GM19463 (cell line): ENCODE results near the gene KRT15.

Experiments
- ATAC-seq: cut with Tn5 transposase; IDR thresholded peaks from one replicate; pipeline ENCODE4 v1.9.1; 2021; ENCODE audit warnings: mild to moderate bottlenecking, moderate library complexity; ENCODE audit not compliant: unreplicated experiment

Gene KRT15

GRCh38 chr17:41518789-41519449, at the start of gene KRT15:
TSS of gene KRT15 (minus strand) at chr17:41518890. CDS start at chr17:41518827, 63 bp downstream.
- ATAC-seq: no peak

- no peak for ATAC-seq
These were observed 48.6 kb upstream of the KRT15 start for GRCh38 chr17:41567317-41567716.

- ATAC-seq: no peak
These were observed 46.6 kb upstream of the KRT15 start for GRCh38 chr17:41565338-41565737.

- no peak for ATAC-seq
These were observed 45.0 kb upstream of the KRT15 start for GRCh38 chr17:41563607-41564170.

GRCh38 chr17:41561554-41561953, 42.9 kb upstream of the KRT15 start:
- no peak for ATAC-seq

- ATAC-seq: no peak
These were observed 40.9 kb upstream of the KRT15 start for GRCh38 chr17:41559548-41559947.

GRCh38 chr17:41556931-41557330, 38.2 kb upstream of the KRT15 start:
- no peak for ATAC-seq

- no peak for ATAC-seq
These were observed 37.6 kb upstream of the KRT15 start for GRCh38 chr17:41556306-41556705.

GRCh38 chr17:41555105-41555887, 36.6 kb upstream of the KRT15 start:
- ATAC-seq: no peak

GRCh38 chr17:41553987-41554680, 35.4 kb upstream of the KRT15 start:
- no peak for ATAC-seq

- no peak for ATAC-seq
These were observed 34.5 kb upstream of the KRT15 start for GRCh38 chr17:41553176-41553575.

- ATAC-seq: no peak
These were observed 33.8 kb upstream of the KRT15 start for GRCh38 chr17:41552455-41552854.

- ATAC-seq: no peak
These were observed 32.7 kb upstream of the KRT15 start for GRCh38 chr17:41551365-41551764.

GRCh38 chr17:41549596-41550039, 30.9 kb upstream of the KRT15 start:
- ATAC-seq: no peak

- no peak for ATAC-seq
These were observed 30.3 kb upstream of the KRT15 start for GRCh38 chr17:41548844-41549595.

GRCh38 chr17:41547921-41548843, 29.5 kb upstream of the KRT15 start:
- ATAC-seq: no peak

GRCh38 chr17:41547378-41547841, 28.7 kb upstream of the KRT15 start:
- no peak for ATAC-seq

GRCh38 chr17:41546819-41547218, 28.1 kb upstream of the KRT15 start:
- ATAC-seq: no peak

GRCh38 chr17:41545829-41546410, 27.2 kb upstream of the KRT15 start:
- ATAC-seq: no peak
